IMR-90 (cell line): ENCODE measurements around the gene CD96. TPM values are rescaled to one million over a fixed set of nuclear protein-coding genes. Genes with fewer than 3 reads are reported as not detected.

Source experiments
- ATAC-seq: fragments of 200-7000 bp; cut with Tn5 transposase; 2 replicates; pipeline ENCODE4 v1.9.1; 2020; ENCODE audit warnings: low read depth, mild to moderate bottlenecking, moderate library complexity
- BruUV-seq: library from RNA; stranded (reverse); fragments of 400-500 nt; replicated peaks from 2 replicates; lab custom pipeline; 2021; lab: Mats Ljungman, UMichigan
- CTCF ChIA-PET: fragments of 300-600 bp; formaldehyde crosslinking; extraction: SDS; loops from one replicate; lab custom pipeline; 2021; ENCODE audit warnings: antibody characterized with exemption; lab: Yijun Ruan, JAX
- POLR2A ChIA-PET: fragments of 300-600 bp; sonication (Branson Sonifier 250); formaldehyde crosslinking; loops from one replicate; lab custom pipeline; 2022; ENCODE audit warnings: antibody characterized with exemption; ENCODE audit not compliant: unreplicated experiment; lab: Charles Lee
- DNase-seq: peaks from one replicate; pipeline ENCODE4 v3.0.0; 2013
- H2AFZ ChIP-seq: replicated peaks from 2 replicates; pipeline ENCODE3; 2013; ENCODE audit warnings: low read length, mild to moderate bottlenecking; ENCODE audit not compliant: poor library complexity
- H2AK5ac ChIP-seq: 2 replicates; pipeline ENCODE4 v1.6.1; 2013; ENCODE audit warnings: low read depth, low read length, inconsistent platforms
- H2AK9ac ChIP-seq: replicated peaks from 2 replicates; pipeline ENCODE3; 2013; ENCODE audit warnings: mild to moderate bottlenecking, low read depth, low read length, moderate library complexity; ENCODE audit not compliant: poor library complexity
- H2BK120ac ChIP-seq: 2 replicates; pipeline ENCODE4 v1.6.1; 2013; ENCODE audit warnings: low read depth, low read length, inconsistent platforms
- H2BK15ac ChIP-seq: 3 replicates; pipeline ENCODE4 v1.6.1; 2013; ENCODE audit warnings: low read depth, low read length, inconsistent platforms
- H2BK20ac ChIP-seq: 2 replicates; pipeline ENCODE4 v1.6.1; 2013; ENCODE audit warnings: low read depth, mild to moderate bottlenecking, inconsistent platforms, low read length, moderate library complexity
- H2BK5ac ChIP-seq: 2 replicates; pipeline ENCODE4 v1.6.1; 2013; ENCODE audit warnings: mild to moderate bottlenecking, low read depth, low read length, inconsistent platforms; ENCODE audit not compliant: poor library complexity, severe bottlenecking
- H3K14ac ChIP-seq: replicated peaks from 2 replicates; pipeline ENCODE4 v1.6.1; 2013; ENCODE audit warnings: low read depth, low read length, inconsistent platforms
- H3K18ac ChIP-seq: 2 replicates; pipeline ENCODE4 v1.6.1; 2013; ENCODE audit warnings: low read depth, low read length, control low read depth
- H3K23ac ChIP-seq: 2 replicates; pipeline ENCODE4 v1.6.1; 2013; ENCODE audit warnings: low read depth, low read length, inconsistent platforms
- H3K27ac ChIP-seq: 2 replicates; pipeline ENCODE4 v1.5.1; 2013; ENCODE audit warnings: mild to moderate bottlenecking, control low read depth, low read length; ENCODE audit not compliant: insufficient read depth
- H3K27me3 ChIP-seq: 2 replicates; pipeline ENCODE4 v1.6.1; 2013; ENCODE audit warnings: low read length; ENCODE audit not compliant: control insufficient read depth, insufficient read depth
- H3K36me3 ChIP-seq: 2 replicates; pipeline ENCODE4 v1.6.1; 2013; ENCODE audit warnings: low read length, mixed read lengths; ENCODE audit not compliant: control insufficient read depth, insufficient read depth
- H3K4ac ChIP-seq: 2 replicates; pipeline ENCODE4 v1.6.1; 2013; ENCODE audit warnings: low read depth, low read length, inconsistent platforms
- H3K4me1 ChIP-seq: 2 replicates; pipeline ENCODE4 v1.6.1; 2013; ENCODE audit warnings: low read length, mixed read lengths; ENCODE audit not compliant: control insufficient read depth, insufficient read depth
- H3K4me2 ChIP-seq: 2 replicates; pipeline ENCODE4 v1.6.1; 2013; ENCODE audit warnings: low read depth, mild to moderate bottlenecking, control low read depth, low read length, moderate library complexity
- H3K4me3 ChIP-seq: 2 replicates; pipeline ENCODE4 v1.5.1; 2013; ENCODE audit warnings: low read depth, mild to moderate bottlenecking, control low read depth, low read length, moderate library complexity; ENCODE audit not compliant: insufficient read depth
- H3K56ac ChIP-seq: 2 replicates; pipeline ENCODE4 v1.6.1; 2013; ENCODE audit warnings: low read length, inconsistent platforms; ENCODE audit not compliant: insufficient read depth; ENCODE audit errors: extremely low read depth
- H3K79me1 ChIP-seq, 2 experiments: 2 replicates each; pipeline ENCODE4 v1.6.1; 2013; ENCODE audit warnings: low read length in 2 of 2, inconsistent platforms in 1 of 2, low read depth in 1 of 2
- H3K9ac ChIP-seq: 2 replicates; pipeline ENCODE4 v1.6.1; 2013; ENCODE audit warnings: low read depth, low read length, control low read depth
- H3K9me1 ChIP-seq: 2 replicates; pipeline ENCODE4 v1.6.1; 2013; ENCODE audit warnings: low read length, inconsistent platforms; ENCODE audit not compliant: insufficient read depth
- H3K9me3 ChIP-seq: 2 replicates; pipeline ENCODE4 v1.6.1; 2013; ENCODE audit warnings: low read length; ENCODE audit not compliant: control insufficient read depth, insufficient read depth
- H4K20me1 ChIP-seq: 2 replicates; pipeline ENCODE4 v1.6.1; 2013; ENCODE audit warnings: low read length, inconsistent platforms; ENCODE audit not compliant: insufficient read depth
- H4K5ac ChIP-seq: 2 replicates; pipeline ENCODE4 v1.6.1; 2013; ENCODE audit warnings: mild to moderate bottlenecking, low read depth, low read length, control low read depth
- H4K8ac ChIP-seq, 2 experiments: 2 replicates each; pipeline ENCODE4 v1.6.1; 2013; ENCODE audit warnings: low read depth in 2 of 2, low read length in 2 of 2, control low read depth in 1 of 2, inconsistent platforms in 1 of 2
- H4K91ac ChIP-seq: 2 replicates; pipeline ENCODE4 v1.6.1; 2013; ENCODE audit warnings: low read depth, low read length, inconsistent platforms; ENCODE audit not compliant: insufficient read depth
- BHLHE40 ChIP-seq: fragments of 150-350 bp; IDR thresholded peaks from 2 replicates; pipeline ENCODE4 v1.6.1; 2016; ENCODE audit warnings: mild to moderate bottlenecking, low read depth, low read length
- POLR2A ChIP-seq: IDR thresholded peaks from 2 replicates; pipeline ENCODE4 v1.6.1; 2012; ENCODE audit warnings: mild to moderate bottlenecking, low read depth, low read length
- RCOR1 ChIP-seq: IDR thresholded peaks from 2 replicates; pipeline ENCODE4 v1.6.1; 2012; ENCODE audit warnings: mild to moderate bottlenecking, low read length, improper control_type of control experiment; ENCODE audit not compliant: insufficient replicate concordance
- SMC3 ChIP-seq: fragments of 150-350 bp; IDR thresholded peaks from 2 replicates; pipeline ENCODE4 v1.6.1; 2016; ENCODE audit warnings: low read depth, mild to moderate bottlenecking, antibody characterized with exemption, low read length, moderate library complexity
- WGBS, 2 experiments: methylation state at CpG; one replicate each; pipeline versions ENCODE4 v1.1.5 to v1.1.7; 2013; ENCODE audit warnings: missing lambda C conversion rate in 2 of 2; ENCODE audit not compliant: insufficient read length in 1 of 2; ENCODE audit errors: extremely low coverage in 2 of 2; 5-methylcytosine and 5-hydroxymethylcytosine counted together
- dilution Hi-C: fragments of 300-500 bp; cut with HindIII; formaldehyde crosslinking; loops from one replicate; pipeline ENCODE4 v1.14.3; 2018; ENCODE audit warnings: low sequenced_read_pairs; ENCODE audit not compliant: unreplicated experiment
- in situ Hi-C: fragments of 300-500 bp; cut with MboI; formaldehyde crosslinking; loops from 3 replicates; pipeline ENCODE4 v1.14.3; 2019; ENCODE audit warnings: low sequenced_read_pairs, inconsistent platforms, mixed read lengths
- intact Hi-C: fragments of 100-400 bp; cut with micrococcal nuclease; formaldehyde crosslinking; loops from 2 replicates; pipeline ENCODE4 v1.10.0; 2022
- polyA plus RNA-seq, 3 experiments: library from polyadenylated mRNA; depleted of rRNA; stranded (reverse); fragments of >200 nt; gene quantifications; 2 replicates each; pipeline ENCODE4 v1.2.3, GENCODE V29; 2012; ENCODE audit warnings: low replicate concordance in 1 of 3
- total RNA-seq: library from RNA; depleted of rRNA; stranded (reverse); fragments of >200 nt; gene quantifications from 2 replicates; pipeline ENCODE4 v1.2.3, GENCODE V29; 2012
- TF ChIP-seq, protein P1 (sequence below): conservative IDR thresholded peaks from 2 replicates; pipeline ENCODE4 v1.5.1; 2012; ENCODE audit warnings: mild to moderate bottlenecking, low read depth, low read length, improper control_type of control experiment

CD96 gene
- total and polyA plus RNA-seq, 2 of the 4 experiments (the other 2 are of a cell fraction): 0.05 to 0.18 TPM

DNA sequence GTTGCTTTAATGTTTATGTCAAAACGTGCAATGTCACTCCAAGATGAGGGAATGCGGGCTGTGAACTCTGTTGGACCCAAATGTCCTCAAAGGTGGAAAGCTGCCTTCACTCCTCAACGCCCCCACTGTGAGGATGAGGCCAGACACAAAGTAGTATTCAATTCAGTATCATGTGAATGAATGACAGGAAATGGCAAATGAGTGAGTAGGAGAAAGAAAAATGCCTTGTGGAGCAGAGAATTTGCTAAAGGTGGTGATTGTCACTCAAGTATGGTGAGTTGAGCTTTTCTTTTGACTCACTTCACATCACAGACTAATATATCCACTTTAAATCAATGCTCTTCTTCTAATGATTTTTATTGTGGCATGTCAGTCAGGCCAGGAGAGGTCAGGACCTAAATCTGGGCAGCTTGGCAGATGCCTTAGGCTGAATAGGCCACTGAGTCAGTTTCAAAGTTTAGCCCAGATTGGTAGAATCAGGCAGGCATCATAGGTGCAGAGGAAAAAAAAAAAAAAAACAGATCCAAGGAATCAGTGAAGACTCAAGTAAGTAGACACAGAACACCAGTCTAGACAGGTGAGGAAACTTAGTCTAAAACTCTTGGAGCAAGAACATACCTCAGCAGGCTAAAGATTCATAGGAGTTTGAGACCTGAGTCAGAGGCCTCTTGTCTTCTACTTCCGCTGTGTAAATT is 124.2 kb downstream of the CD96 start (continued):
- no peak for TF ChIP-seq SMC3

DNA sequence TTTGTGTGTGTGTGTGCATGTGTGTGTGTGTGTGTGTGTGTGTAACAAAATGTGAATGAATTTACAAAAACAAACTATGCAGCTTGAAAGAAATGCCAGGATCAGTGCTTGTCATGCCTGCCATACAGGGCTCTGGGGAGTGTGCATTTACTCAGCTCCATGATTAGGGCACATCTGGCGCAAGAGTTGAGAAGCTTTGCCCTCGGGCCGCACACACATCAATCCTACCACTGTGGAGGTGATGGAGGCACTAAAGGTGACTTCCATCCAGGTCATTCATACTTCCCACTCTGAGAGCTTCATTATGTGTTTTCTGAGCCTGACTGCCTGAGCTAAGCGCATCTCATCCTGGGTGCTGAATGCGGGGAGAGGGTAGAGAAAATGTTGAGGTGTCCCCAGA is 125.2 kb downstream of the CD96 start:
- POLR2A ChIA-PET: interaction anchor here (1.0 kb wide), 1 partner anchor 347 kb away, joined by 3 read pairs; no protein-coding TSS in a partner anchor
- no peak for TF ChIP-seq RCOR1
- TF ChIP-seq, protein P1, sequence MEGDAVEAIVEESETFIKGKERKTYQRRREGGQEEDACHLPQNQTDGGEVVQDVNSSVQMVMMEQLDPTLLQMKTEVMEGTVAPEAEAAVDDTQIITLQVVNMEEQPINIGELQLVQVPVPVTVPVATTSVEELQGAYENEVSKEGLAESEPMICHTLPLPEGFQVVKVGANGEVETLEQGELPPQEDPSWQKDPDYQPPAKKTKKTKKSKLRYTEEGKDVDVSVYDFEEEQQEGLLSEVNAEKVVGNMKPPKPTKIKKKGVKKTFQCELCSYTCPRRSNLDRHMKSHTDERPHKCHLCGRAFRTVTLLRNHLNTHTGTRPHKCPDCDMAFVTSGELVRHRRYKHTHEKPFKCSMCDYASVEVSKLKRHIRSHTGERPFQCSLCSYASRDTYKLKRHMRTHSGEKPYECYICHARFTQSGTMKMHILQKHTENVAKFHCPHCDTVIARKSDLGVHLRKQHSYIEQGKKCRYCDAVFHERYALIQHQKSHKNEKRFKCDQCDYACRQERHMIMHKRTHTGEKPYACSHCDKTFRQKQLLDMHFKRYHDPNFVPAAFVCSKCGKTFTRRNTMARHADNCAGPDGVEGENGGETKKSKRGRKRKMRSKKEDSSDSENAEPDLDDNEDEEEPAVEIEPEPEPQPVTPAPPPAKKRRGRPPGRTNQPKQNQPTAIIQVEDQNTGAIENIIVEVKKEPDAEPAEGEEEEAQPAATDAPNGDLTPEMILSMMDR: no peak
- no peak for TF ChIP-seq BHLHE40
- no peak for TF ChIP-seq POLR2A

More for the DNA sequence above, 125.2 kb downstream of the CD96 start:
- Histone ChIP-seq H3K9me3 (no peaks in the 10 kb centered on the region), H2AFZ (peak overlapping the region; percentile 12), H3K9ac (no peak overlapping the region), H3K18ac (no peak overlapping the region), H3K4me2 (no peak overlapping the region), H3K4me1 (peaks cover 5% of the 10 kb centered on the region), H2BK120ac (no peak overlapping the region), H3K56ac (no peak overlapping the region), H2AK9ac (no peak overlapping the region), H3K36me3 (no peaks in the 10 kb centered on the region), H3K4ac (peak overlapping the region; percentile 15; the same call in 1 of the 2 replicates), H2BK5ac (no peak overlapping the region), H4K20me1 (no peaks in the 10 kb centered on the region), H2AK5ac (peak overlapping the region; percentile 38), H3K79me1 (no peaks in the 10 kb centered on the region), H2BK15ac (no peak overlapping the region), H3K9me1 (peaks cover 10% of the 10 kb centered on the region; the same call in 1 of the 2 replicates), H2BK20ac (no peak overlapping the region), H3K14ac (no peak overlapping the region), H3K23ac (no peak overlapping the region), H4K5ac (no peak overlapping the region), H3K4me3 (no peak overlapping the region), H4K91ac (no peak overlapping the region; the same call in 1 of the 2 replicates), H4K8ac (peak overlapping the region in 1 of 2 experiments; percentile 6; a peak in 1 of 4 replicates), H3K27ac (no peak overlapping the region), H3K27me3 (no peaks in the 10 kb centered on the region)
- BruUV-seq: no TSS peak
- dilution Hi-C loops (no loop called here), in situ Hi-C loops (no loop called here), intact Hi-C loops (loop anchor here (5.0 kb wide), 2 partner anchors 90 to 300 kb away; no protein-coding TSS in a partner anchor)
- CTCF ChIA-PET: interaction anchor here (1.4 to 3.3 kb wide), 4 partner anchors 18 to 89 kb away, joined by 3 to 19 read pairs (median 6); no protein-coding TSS in a partner anchor
- DNase-seq (no peak), ATAC-seq (no peak)
- no CpG with 5 or more reads among the region's 5 CpGs for WGBS, 2 experiments
